KMS-11 (cell line): ENCODE measurements around the gene SEMA3B.

Source experiments
- H2AFZ ChIP-seq: fragments of 200-600 bp; sonication (generic); 2 replicates; pipeline ENCODE4 v1.6.1; 2016; ENCODE audit warnings: antibody characterized with exemption, mixed run types, low read depth
- H3K27ac ChIP-seq: fragments of 200-600 bp; sonication (generic); 2 replicates; pipeline ENCODE4 v1.6.1; 2016; ENCODE audit warnings: mild to moderate bottlenecking, mixed run types
- H3K27me3 ChIP-seq: fragments of 200-600 bp; sonication (generic); 2 replicates; pipeline ENCODE4 v1.6.1; 2017; ENCODE audit warnings: mild to moderate bottlenecking, low read depth, mixed run types, moderate library complexity; ENCODE audit not compliant: insufficient read depth
- H3K36me3 ChIP-seq: fragments of 200-600 bp; sonication (generic); 2 replicates; pipeline ENCODE4 v1.6.1; 2017; ENCODE audit warnings: mild to moderate bottlenecking, mixed run types; ENCODE audit not compliant: insufficient read depth
- H3K4me1 ChIP-seq: fragments of 200-600 bp; sonication (generic); 2 replicates; pipeline ENCODE4 v1.6.1; 2016; ENCODE audit warnings: mild to moderate bottlenecking, low read depth, mixed run types; ENCODE audit not compliant: poor library complexity, severe bottlenecking
- H3K4me2 ChIP-seq: fragments of 200-600 bp; sonication (generic); 2 replicates; pipeline ENCODE4 v1.7.0; 2016; ENCODE audit warnings: mild to moderate bottlenecking, mixed run types
- H3K4me3 ChIP-seq: fragments of 200-600 bp; sonication (generic); IDR thresholded peaks from 2 replicates; pipeline ENCODE4 v1.6.1; 2017; ENCODE audit warnings: low read depth, low read length, mixed read lengths; ENCODE audit not compliant: insufficient read depth
- H3K79me2 ChIP-seq: fragments of 200-600 bp; sonication (generic); 2 replicates; pipeline ENCODE4 v1.6.1; 2016; ENCODE audit warnings: low read depth, mixed run types; ENCODE audit not compliant: insufficient read depth
- H3K9ac ChIP-seq: fragments of 200-600 bp; sonication (generic); 2 replicates; pipeline ENCODE4 v1.6.1; 2016; ENCODE audit warnings: mild to moderate bottlenecking, mixed run types
- H4K20me1 ChIP-seq: fragments of 200-600 bp; sonication (generic); 2 replicates; pipeline ENCODE4 v1.6.1; 2016; ENCODE audit warnings: mild to moderate bottlenecking, mixed run types; ENCODE audit not compliant: insufficient read depth
- TF ChIP-seq, protein P1 (sequence below): fragments of 200-600 bp; sonication (generic); conservative IDR thresholded peaks from 2 replicates; pipeline ENCODE4 v1.6.1; 2017; ENCODE audit warnings: low read depth, mild to moderate bottlenecking, antibody characterized with exemption, low read length, moderate library complexity, mixed read lengths

Gene SEMA3B

DNA sequence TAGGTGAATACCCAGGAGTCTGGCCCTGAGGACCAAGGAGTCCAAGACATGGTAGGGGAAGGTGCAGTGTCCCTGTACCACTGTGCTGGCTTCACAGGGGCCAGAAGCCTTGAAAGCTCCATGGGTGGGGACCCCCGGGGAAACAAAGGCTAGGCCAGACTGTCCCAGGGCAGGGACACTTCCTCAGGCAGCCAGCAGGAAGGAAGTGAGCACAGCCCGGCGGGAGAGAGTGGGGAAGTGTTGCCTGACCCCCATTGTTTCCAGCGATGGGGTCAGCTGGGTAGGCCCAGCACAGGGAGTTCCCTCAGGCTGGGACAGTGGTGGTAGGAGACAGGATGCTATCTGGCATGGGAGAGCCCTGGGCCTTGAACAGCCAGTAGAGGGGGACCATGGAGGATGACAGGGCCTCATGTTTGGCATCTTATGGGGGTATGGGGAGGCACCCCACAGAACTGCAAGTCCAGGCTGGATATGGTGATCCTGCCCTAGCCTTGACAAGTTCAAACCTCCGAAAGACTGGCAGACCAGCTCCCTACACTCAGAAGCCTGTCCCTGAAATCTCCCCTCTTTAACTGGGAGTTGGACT, 54.8 kb downstream of the SEMA3B start:
- H3K4me1 ChIP-seq, result peaks cover 4% of the 10 kb centered on the region
- no peaks in the 10 kb centered on the region for H3K27me3 ChIP-seq
- H3K79me2 ChIP-seq, result peaks cover 8% of the 10 kb centered on the region; the same call in 1 of the 2 replicates
- no peak overlapping the region for H3K27ac ChIP-seq
- no peak overlapping the region for H2AFZ ChIP-seq
- H3K4me3 ChIP-seq, result no peak overlapping the region
- H3K4me2 ChIP-seq, result no peak overlapping the region
- TF ChIP-seq, protein P1, sequence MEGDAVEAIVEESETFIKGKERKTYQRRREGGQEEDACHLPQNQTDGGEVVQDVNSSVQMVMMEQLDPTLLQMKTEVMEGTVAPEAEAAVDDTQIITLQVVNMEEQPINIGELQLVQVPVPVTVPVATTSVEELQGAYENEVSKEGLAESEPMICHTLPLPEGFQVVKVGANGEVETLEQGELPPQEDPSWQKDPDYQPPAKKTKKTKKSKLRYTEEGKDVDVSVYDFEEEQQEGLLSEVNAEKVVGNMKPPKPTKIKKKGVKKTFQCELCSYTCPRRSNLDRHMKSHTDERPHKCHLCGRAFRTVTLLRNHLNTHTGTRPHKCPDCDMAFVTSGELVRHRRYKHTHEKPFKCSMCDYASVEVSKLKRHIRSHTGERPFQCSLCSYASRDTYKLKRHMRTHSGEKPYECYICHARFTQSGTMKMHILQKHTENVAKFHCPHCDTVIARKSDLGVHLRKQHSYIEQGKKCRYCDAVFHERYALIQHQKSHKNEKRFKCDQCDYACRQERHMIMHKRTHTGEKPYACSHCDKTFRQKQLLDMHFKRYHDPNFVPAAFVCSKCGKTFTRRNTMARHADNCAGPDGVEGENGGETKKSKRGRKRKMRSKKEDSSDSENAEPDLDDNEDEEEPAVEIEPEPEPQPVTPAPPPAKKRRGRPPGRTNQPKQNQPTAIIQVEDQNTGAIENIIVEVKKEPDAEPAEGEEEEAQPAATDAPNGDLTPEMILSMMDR, result no peak
- no peak overlapping the region for H3K9ac ChIP-seq
- H3K36me3 ChIP-seq, result no peaks in the 10 kb centered on the region
- H4K20me1 ChIP-seq, result no peaks in the 10 kb centered on the region

DNA sequence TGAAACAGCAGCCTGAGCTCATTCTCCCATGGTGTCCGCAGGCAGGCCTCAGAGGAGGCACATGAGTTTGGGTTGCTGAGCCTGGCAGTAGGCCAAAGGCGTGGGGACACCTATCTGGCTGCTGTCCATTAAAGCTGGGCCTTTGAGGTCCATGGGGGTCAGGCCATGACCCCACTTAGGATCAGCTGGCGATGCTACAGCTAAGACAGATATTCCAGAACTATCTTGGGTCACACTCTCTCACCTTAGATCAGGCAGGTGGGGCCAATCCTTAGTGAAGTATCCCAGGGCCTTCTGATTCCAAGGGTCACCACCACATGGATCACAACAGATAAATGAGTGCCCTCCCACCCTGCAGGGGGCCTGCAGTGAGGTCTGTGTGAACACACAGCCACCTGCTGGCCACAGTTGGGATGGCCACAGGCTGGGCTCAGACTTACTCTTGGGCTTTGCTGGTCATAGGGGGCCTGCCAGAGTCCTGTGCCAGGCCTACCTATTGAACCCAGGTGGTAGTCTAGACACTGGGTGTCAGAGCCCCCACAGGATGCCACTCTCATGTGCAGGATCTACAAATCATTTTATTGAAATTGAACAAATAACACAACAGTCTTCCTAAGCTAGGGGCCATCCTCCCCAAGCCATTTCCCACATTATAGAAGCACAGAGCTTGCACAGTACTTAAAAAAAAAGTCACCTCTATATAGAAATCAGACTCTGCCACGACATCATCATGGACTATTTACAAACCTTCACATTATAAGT, 55.6 kb downstream of the SEMA3B start:
- no peak overlapping the region for H3K4me2 ChIP-seq
- TF ChIP-seq, protein P1, result peak; percentile 71
- peaks cover 8% of the 10 kb centered on the region; the same call in 1 of the 2 replicates for H3K79me2 ChIP-seq
- no peak overlapping the region for H2AFZ ChIP-seq
- H3K9ac ChIP-seq, result no peak overlapping the region
- H4K20me1 ChIP-seq, result no peaks in the 10 kb centered on the region
- no peaks in the 10 kb centered on the region for H3K27me3 ChIP-seq
- H3K36me3 ChIP-seq, result no peaks in the 10 kb centered on the region
- no peak overlapping the region for H3K4me3 ChIP-seq
- peaks cover 4% of the 10 kb centered on the region for H3K4me1 ChIP-seq
- H3K27ac ChIP-seq, result no peak overlapping the region

DNA sequence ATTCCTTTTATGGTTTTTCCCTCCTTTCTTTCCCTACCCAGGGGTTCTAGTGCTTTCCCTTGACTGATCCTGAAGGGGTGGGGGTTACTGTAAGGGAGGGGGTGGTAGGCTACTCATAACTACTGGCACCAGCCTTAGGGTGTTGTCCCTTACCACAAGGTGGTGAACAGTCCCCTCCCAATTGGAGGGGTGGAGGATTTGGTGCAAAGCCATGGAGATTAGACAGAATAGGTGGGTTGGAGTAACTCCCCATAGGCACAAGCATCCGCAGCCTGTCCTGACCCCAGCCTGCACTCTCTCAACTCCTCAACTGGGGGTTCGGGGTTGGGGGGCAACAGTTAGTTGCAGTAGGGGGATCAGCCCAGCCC, 56.1 kb downstream of the SEMA3B start:
- TF ChIP-seq, protein P1, result no peak
- H3K27me3 ChIP-seq, result no peaks in the 10 kb centered on the region
- peaks cover 4% of the 10 kb centered on the region for H3K4me1 ChIP-seq

DNA sequence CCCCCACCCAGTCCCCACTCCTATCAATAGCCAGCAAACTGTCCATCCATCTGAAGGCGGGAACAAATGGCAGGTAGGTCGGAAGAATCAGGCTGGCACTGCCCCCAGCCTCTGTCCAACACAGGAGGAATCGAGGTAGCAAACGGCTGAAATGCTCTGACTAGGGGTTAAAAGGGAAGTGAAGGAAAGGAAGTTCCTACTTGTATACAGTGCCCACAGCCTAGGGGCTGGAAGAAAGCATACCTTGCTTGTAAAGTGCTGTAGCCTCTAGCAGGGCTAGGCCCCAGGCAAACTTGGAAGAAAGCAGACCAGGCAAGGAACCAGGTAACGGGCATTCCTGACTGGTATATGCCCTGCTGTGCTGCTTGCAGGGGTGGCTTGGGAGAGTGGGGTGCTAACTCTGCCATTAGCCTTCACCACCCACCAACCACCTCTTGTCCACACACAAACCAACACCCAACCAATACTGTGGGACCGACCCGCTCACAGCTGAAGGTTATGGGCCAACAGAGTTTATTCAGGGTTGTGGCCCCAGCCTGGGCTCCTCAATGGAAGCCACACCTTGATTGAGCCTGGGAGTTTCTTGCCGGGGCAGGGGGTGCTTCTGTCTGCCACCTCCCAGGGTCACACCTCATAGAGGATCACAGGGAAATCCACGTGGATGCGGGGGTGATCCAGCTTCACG, 56.7 kb downstream of the SEMA3B start:
- no peak overlapping the region for H2AFZ ChIP-seq
- H3K4me1 ChIP-seq, result peaks cover 4% of the 10 kb centered on the region
- no peaks in the 10 kb centered on the region for H4K20me1 ChIP-seq
- H3K36me3 ChIP-seq, result no peaks in the 10 kb centered on the region
- H3K27me3 ChIP-seq, result no peaks in the 10 kb centered on the region
- H3K4me3 ChIP-seq, result no peak overlapping the region
- no peak overlapping the region for H3K4me2 ChIP-seq
- no peak overlapping the region for H3K9ac ChIP-seq
- TF ChIP-seq, protein P1, result no peak
- peaks cover 8% of the 10 kb centered on the region; the same call in 1 of the 2 replicates for H3K79me2 ChIP-seq
- no peak overlapping the region for H3K27ac ChIP-seq

More for the DNA sequence above, 56.1 kb downstream of the SEMA3B start:
- Histone ChIP-seq H3K4me3 (no peak overlapping the region), H3K79me2 (peaks cover 8% of the 10 kb centered on the region; the same call in 1 of the 2 replicates), H2AFZ (no peak overlapping the region), H3K4me2 (no peak overlapping the region), H4K20me1 (no peaks in the 10 kb centered on the region), H3K9ac (no peak overlapping the region), H3K27ac (no peak overlapping the region), H3K36me3 (no peaks in the 10 kb centered on the region)
